ENCODE measurements around the gene MPZL2. TPM values are rescaled to one million over a fixed set of nuclear protein-coding genes. Genes with fewer than 3 reads are reported as not detected.

MPZL2 gene
- total RNA-seq, 1 experiment from 2014 or later, result 0.26 TPM

DNA sequence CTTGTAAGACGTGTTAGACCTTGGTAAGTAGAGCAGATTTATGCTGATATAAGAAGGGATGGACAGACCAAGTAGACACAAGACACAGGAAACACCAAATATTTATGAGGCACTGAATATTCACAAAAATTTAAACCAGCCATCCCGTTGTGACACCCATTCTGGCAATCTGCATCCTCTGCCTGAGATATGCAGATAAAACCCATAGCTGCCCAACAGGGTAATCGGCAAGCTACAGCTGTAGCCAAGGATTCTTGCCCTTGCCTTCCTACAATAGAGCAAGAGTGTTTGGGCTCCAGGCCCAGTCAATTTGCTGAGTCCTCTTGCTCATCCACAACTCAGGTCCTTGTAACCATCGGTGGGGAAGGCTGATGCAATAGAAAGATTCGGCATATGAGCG is 18.5 kb upstream of the MPZL2 start:
- Histone ChIP-seq H4K8ac (replicated peaks; ENCODE audit: insufficient read length, low read depth, low read length) (no peak overlapping the region), H3K23ac (ENCODE audit: insufficient read length, low read depth, low read length) (no peak overlapping the region), H3K79me2 (ENCODE audit: insufficient read depth, low read length) (no peaks in the 10 kb centered on the region), H2AFZ (ENCODE audit: low read length) (no peak overlapping the region), H4K5ac (ENCODE audit: insufficient read length, low read depth, low read length) (no peak overlapping the region), H2BK120ac (ENCODE audit: low read depth, low read length, poor library complexity, severe bottlenecking) (no peak overlapping the region), H3K79me1 (ENCODE audit: insufficient read depth, low read depth, low read length, poor library complexity, severe bottlenecking) (no peaks in the 10 kb centered on the region), H3K14ac (ENCODE audit: insufficient read depth, low read length) (no peak overlapping the region), H3K4me1 (ENCODE audit: insufficient read depth, low read length) (no peaks in the 10 kb centered on the region), H3K56ac (ENCODE audit: insufficient read length, low read depth, low read length) (no peak overlapping the region), H3K4ac (ENCODE audit: low read depth, low read length) (no peak overlapping the region), H3K27me3 (ENCODE audit: insufficient read depth, low read length) (no peaks in the 10 kb centered on the region), H3K27ac (ENCODE audit: insufficient read length, low read depth, low read length) (no peak overlapping the region), H3K9ac (ENCODE audit: extremely low read depth, insufficient read length, low read length) (no peak overlapping the region), H2BK20ac (ENCODE audit: low read depth, low read length, poor library complexity, severe bottlenecking) (no peak overlapping the region), H2AK5ac (ENCODE audit: insufficient read length, low read length) (no peak overlapping the region), H2BK5ac (ENCODE audit: insufficient read length, low read length) (no peak overlapping the region), H3T11ph (ENCODE audit: low read length) (no peak overlapping the region), H2BK15ac (ENCODE audit: low read depth, low read length) (no peak overlapping the region), H3K4me2 (ENCODE audit: insufficient read depth, insufficient read length, low read length) (no peak overlapping the region), H4K20me1 (ENCODE audit: control insufficient read depth, insufficient read depth, insufficient read length) (no peaks in the 10 kb centered on the region), H3K18ac (ENCODE audit: insufficient read length, low read depth, low read length) (no peak overlapping the region), H4K91ac (ENCODE audit: insufficient read length, low read depth, low read length) (no peak overlapping the region), H2BK12ac (ENCODE audit: insufficient read length, low read depth, low read length) (no peak overlapping the region), H3K9me3 (ENCODE audit: control insufficient read depth, low read depth, low read length) (no peaks in the 10 kb centered on the region), H3K23me2 (ENCODE audit: insufficient read length, low read depth, low read length, poor library complexity, severe bottlenecking) (no peaks in the 10 kb centered on the region)
- no peak overlapping the region for H3K27ac Mint-ChIP-seq
- no peaks in the 10 kb centered on the region for H3K4me1 Mint-ChIP-seq
- WGBS (ENCODE audit: extremely low coverage, insufficient read length, low lambda C conversion rate), result no CpG with 5 or more reads among the region's 6 CpGs
- no peak overlapping the region for H3K4me3 Mint-ChIP-seq
- TF ChIP-seq, protein P1, sequence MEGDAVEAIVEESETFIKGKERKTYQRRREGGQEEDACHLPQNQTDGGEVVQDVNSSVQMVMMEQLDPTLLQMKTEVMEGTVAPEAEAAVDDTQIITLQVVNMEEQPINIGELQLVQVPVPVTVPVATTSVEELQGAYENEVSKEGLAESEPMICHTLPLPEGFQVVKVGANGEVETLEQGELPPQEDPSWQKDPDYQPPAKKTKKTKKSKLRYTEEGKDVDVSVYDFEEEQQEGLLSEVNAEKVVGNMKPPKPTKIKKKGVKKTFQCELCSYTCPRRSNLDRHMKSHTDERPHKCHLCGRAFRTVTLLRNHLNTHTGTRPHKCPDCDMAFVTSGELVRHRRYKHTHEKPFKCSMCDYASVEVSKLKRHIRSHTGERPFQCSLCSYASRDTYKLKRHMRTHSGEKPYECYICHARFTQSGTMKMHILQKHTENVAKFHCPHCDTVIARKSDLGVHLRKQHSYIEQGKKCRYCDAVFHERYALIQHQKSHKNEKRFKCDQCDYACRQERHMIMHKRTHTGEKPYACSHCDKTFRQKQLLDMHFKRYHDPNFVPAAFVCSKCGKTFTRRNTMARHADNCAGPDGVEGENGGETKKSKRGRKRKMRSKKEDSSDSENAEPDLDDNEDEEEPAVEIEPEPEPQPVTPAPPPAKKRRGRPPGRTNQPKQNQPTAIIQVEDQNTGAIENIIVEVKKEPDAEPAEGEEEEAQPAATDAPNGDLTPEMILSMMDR (conservative IDR thresholded peaks at IDR 0.05), result no peak
- H3K36me3 Mint-ChIP-seq (ENCODE audit: insufficient read depth in 1 of 3, low read depth in 3 of 3), result no peaks in the 10 kb centered on the region
- no peak for DNase-seq
- no peaks in the 10 kb centered on the region for H3K9me3 Mint-ChIP-seq
- H3K27me3 Mint-ChIP-seq (ENCODE audit: low read depth), result peaks cover 21% of the 10 kb centered on the region

All from H9 (cell line).